Nephron progenitor cell (in vitro differentiated cells): ENCODE data around the gene TROAP.
A peak's percentile ranks its signal among the peaks of the same experiment; 100 is the strongest.
"Not testable (repeated sequence)": the region's sequence is repeated elsewhere in the genome, so short reads cannot be mapped to it uniquely, and the experiment has no call there.

Source experiments
- DNase-seq: peaks from one replicate; pipeline ENCODE4 v3.0.0; 2021
- H3K27ac Mint-ChIP-seq: 2 replicates; pipeline ENCODE4 v1.8.0; 2021; ENCODE audit warnings: mild to moderate bottlenecking, moderate library complexity, mixed read lengths
- H3K27me3 Mint-ChIP-seq: 2 replicates; pipeline ENCODE4 v1.8.0; 2021; ENCODE audit warnings: mild to moderate bottlenecking, low read depth, mixed read lengths; ENCODE audit not compliant: poor library complexity
- H3K36me3 Mint-ChIP-seq: 2 replicates; pipeline ENCODE4 v1.8.0; 2021; ENCODE audit warnings: low read depth, mixed read lengths
- H3K4me1 Mint-ChIP-seq: 2 replicates; pipeline ENCODE4 v1.8.0; 2021; ENCODE audit warnings: mixed read lengths
- H3K4me3 Mint-ChIP-seq: 2 replicates; pipeline ENCODE4 v1.8.0; 2021; ENCODE audit warnings: mild to moderate bottlenecking, moderate library complexity, mixed read lengths
- H3K9me3 Mint-ChIP-seq: 2 replicates; pipeline ENCODE4 v1.8.0; 2021; ENCODE audit warnings: mild to moderate bottlenecking, moderate library complexity, mixed read lengths
- TF ChIP-seq, protein P1 (sequence below): fragments of 200-600 bp; sonication (generic); IDR thresholded peaks from 2 replicates; pipeline ENCODE4 v1.5.0; 2021; ENCODE audit warnings: antibody characterized with exemption

Gene TROAP

GRCh38 chr12:49297695-49298060, 25.4 kb upstream of the TROAP start:
- Mint-ChIP-seq H3K4me1 (peaks cover 17% of the 10 kb centered on the region), H3K36me3 (no peaks in the 10 kb centered on the region), H3K27ac (no peak overlapping the region), H3K27me3 (peaks cover 100% of the 10 kb centered on the region), H3K4me3 (peak overlapping the region; percentile 57), H3K9me3 (no peaks in the 10 kb centered on the region)
- TF ChIP-seq, protein P1, sequence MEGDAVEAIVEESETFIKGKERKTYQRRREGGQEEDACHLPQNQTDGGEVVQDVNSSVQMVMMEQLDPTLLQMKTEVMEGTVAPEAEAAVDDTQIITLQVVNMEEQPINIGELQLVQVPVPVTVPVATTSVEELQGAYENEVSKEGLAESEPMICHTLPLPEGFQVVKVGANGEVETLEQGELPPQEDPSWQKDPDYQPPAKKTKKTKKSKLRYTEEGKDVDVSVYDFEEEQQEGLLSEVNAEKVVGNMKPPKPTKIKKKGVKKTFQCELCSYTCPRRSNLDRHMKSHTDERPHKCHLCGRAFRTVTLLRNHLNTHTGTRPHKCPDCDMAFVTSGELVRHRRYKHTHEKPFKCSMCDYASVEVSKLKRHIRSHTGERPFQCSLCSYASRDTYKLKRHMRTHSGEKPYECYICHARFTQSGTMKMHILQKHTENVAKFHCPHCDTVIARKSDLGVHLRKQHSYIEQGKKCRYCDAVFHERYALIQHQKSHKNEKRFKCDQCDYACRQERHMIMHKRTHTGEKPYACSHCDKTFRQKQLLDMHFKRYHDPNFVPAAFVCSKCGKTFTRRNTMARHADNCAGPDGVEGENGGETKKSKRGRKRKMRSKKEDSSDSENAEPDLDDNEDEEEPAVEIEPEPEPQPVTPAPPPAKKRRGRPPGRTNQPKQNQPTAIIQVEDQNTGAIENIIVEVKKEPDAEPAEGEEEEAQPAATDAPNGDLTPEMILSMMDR: no peak
- no peak for DNase-seq

GRCh38 chr12:49298160-49298559, 24.9 kb upstream of the TROAP start:
- Mint-ChIP-seq H3K36me3 (no peaks in the 10 kb centered on the region), H3K4me3 (no peak overlapping the region), H3K9me3 (no peaks in the 10 kb centered on the region), H3K27ac (no peak overlapping the region), H3K27me3 (peaks cover 100% of the 10 kb centered on the region), H3K4me1 (peaks cover 16% of the 10 kb centered on the region)
- no peak for DNase-seq
- TF ChIP-seq, protein P1: no peak

- no peaks in the 10 kb centered on the region for H3K9me3 Mint-ChIP-seq
Observed at GRCh38 chr12:49301760-49302159, 21.3 kb upstream of the TROAP start.

GRCh38 chr12:49304161-49304560, 18.9 kb upstream of the TROAP start:
- Mint-ChIP-seq H3K4me3 (no peak overlapping the region), H3K27ac (no peak overlapping the region), H3K27me3 (peaks cover 78% of the 10 kb centered on the region), H3K36me3 (no peaks in the 10 kb centered on the region), H3K4me1 (no peaks in the 10 kb centered on the region), H3K9me3 (no peaks in the 10 kb centered on the region)
- TF ChIP-seq, protein P1: no peak
- no peak for DNase-seq

More at GRCh38 chr12:49301760-49302159, 21.3 kb upstream of the TROAP start:
- Mint-ChIP-seq H3K27me3 (peaks cover 87% of the 10 kb centered on the region), H3K4me1 (no peaks in the 10 kb centered on the region), H3K27ac (no peak overlapping the region), H3K4me3 (no peak overlapping the region), H3K36me3 (no peaks in the 10 kb centered on the region)
- TF ChIP-seq, protein P1: no peak
- DNase-seq: no peak

DNA sequence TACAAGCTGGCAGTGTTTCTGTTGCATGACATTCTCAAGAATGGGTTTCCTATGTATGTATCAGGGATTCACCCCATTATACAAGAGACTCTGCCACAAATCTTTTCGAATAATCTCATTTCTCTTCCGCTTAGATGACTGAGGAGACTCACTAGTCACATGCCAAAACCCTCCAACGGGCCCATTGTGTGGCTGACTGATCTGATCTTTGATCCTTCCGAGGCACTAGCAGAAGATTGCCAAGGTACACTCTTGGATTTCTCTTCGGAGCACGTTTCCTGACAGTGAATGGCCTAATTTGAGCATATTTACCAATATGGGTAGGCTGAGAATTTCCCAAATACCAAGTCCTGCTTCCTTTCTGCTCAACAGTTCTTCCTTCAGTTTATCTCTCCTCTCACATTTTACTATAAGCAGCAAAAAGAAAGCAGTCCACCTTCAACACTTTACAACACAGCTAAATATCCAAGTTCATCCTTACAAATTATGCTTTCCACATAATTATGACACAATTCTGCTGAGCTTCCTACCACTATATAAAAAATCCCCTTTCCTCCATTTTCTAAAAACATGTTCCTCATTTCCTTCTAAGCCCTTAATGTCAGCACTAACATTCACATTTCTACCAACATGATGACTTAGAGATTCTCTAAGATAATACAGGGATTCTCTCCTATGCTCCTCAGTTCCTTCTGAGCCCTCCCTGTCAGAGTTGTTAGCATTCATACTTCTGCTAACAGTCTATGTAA, 17.1 kb upstream of the TROAP start:
- Mint-ChIP-seq H3K4me1 (no peaks in the 10 kb centered on the region), H3K4me3 (no peak overlapping the region), H3K36me3 (no peaks in the 10 kb centered on the region), H3K27ac (no peak overlapping the region), H3K27me3 (peaks cover 71% of the 10 kb centered on the region), H3K9me3 (no peaks in the 10 kb centered on the region)
- TF ChIP-seq, protein P1: no peak
- DNase-seq: no peak

GRCh38 chr12:49309386-49309785, 13.7 kb upstream of the TROAP start:
- Mint-ChIP-seq H3K27ac (no peak overlapping the region), H3K4me1 (no peaks in the 10 kb centered on the region), H3K9me3 (no peaks in the 10 kb centered on the region), H3K36me3 (no peaks in the 10 kb centered on the region), H3K27me3 (peaks cover 64% of the 10 kb centered on the region), H3K4me3 (no peak overlapping the region)
- TF ChIP-seq, protein P1: no peak
- no peak for DNase-seq

- H3K4me1 Mint-ChIP-seq, H3K27ac Mint-ChIP-seq, DNase-seq, H3K4me3 Mint-ChIP-seq, H3K36me3 Mint-ChIP-seq, H3K9me3 Mint-ChIP-seq: not testable (repeated sequence)
- peaks cover 70% of the 10 kb centered on the region for H3K27me3 Mint-ChIP-seq
Observed at GRCh38 chr12:49310451-49311000, 12.5 kb upstream of the TROAP start.
